Measurements from ENCODE around the gene CCDC89. TPM values are rescaled to one million over a fixed set of nuclear protein-coding genes. Genes with fewer than 3 reads are reported as not detected.
A peak's percentile ranks its signal among the peaks of the same experiment; 100 is the strongest.

Gene CCDC89
- total RNA-seq, 1 experiment from 2014 or later = 0.26 TPM

GRCh38 chr11:85666687-85667086 lies 19.3 kb downstream of the CCDC89 start:
- intact Hi-C loops (cut with micrococcal nuclease; ENCODE audit: unreplicated experiment) = no loop called here
- Mint-ChIP-seq H3K27ac (ENCODE audit: unreplicated experiment) (no peak overlapping the region), H3K9me3 (ENCODE audit: low read depth, unreplicated experiment) (no peaks in the 10 kb centered on the region), H3K36me3 (ENCODE audit: insufficient read depth, unreplicated experiment) (peaks cover 36% of the 10 kb centered on the region), H3K4me1 (ENCODE audit: low read depth, unreplicated experiment) (no peaks in the 10 kb centered on the region), H3K27me3 (ENCODE audit: unreplicated experiment) (no peaks in the 10 kb centered on the region), H3K4me3 (ENCODE audit: low read depth, unreplicated experiment) (no peak overlapping the region)
- no peak for DNase-seq
- no TSS peak for BruUV-seq (replicated peaks)
- CTCF ChIA-PET = no interaction called here
- no peak for TF ChIP-seq CTCF (IDR thresholded peaks at IDR 0.05; ENCODE audit: unreplicated experiment)

GRCh38 chr11:85665733-85666132 lies 20.3 kb downstream of the CCDC89 start:
- H3K36me3 Mint-ChIP-seq (ENCODE audit: insufficient read depth, unreplicated experiment) = peaks cover 44% of the 10 kb centered on the region
- peak overlapping the region; percentile 76 for H3K27ac Mint-ChIP-seq (ENCODE audit: unreplicated experiment)
- H3K4me3 Mint-ChIP-seq (ENCODE audit: low read depth, unreplicated experiment) = no peak overlapping the region
- TF ChIP-seq CTCF (IDR thresholded peaks at IDR 0.05; ENCODE audit: unreplicated experiment) = no peak
- no peak for DNase-seq
- no TSS peak for BruUV-seq (replicated peaks)
- intact Hi-C loops (cut with micrococcal nuclease; ENCODE audit: unreplicated experiment) = loop anchor here (1.0 kb wide), 1 partner anchor 189 kb away; no protein-coding TSS in a partner anchor
- no peaks in the 10 kb centered on the region for H3K27me3 Mint-ChIP-seq (ENCODE audit: unreplicated experiment)
- CTCF ChIA-PET = no interaction called here
- no peaks in the 10 kb centered on the region for H3K4me1 Mint-ChIP-seq (ENCODE audit: low read depth, unreplicated experiment)
- no peaks in the 10 kb centered on the region for H3K9me3 Mint-ChIP-seq (ENCODE audit: low read depth, unreplicated experiment)

- BruUV-seq (replicated peaks) = no TSS peak
- intact Hi-C loops (cut with micrococcal nuclease; ENCODE audit: unreplicated experiment) = loop anchor here (1.0 to 5.0 kb wide), 2 partner anchors 68 to 189 kb away; no protein-coding TSS in a partner anchor
- DNase-seq = peak; percentile 91
- H3K9me3 Mint-ChIP-seq (ENCODE audit: low read depth, unreplicated experiment) = no peaks in the 10 kb centered on the region
- no peaks in the 10 kb centered on the region for H3K27me3 Mint-ChIP-seq (ENCODE audit: unreplicated experiment)
- CTCF ChIA-PET = interaction anchor here (0.6 kb wide), 1 partner anchor 142 kb away, joined by 4 read pairs; no protein-coding TSS in a partner anchor
- H3K27ac Mint-ChIP-seq (ENCODE audit: unreplicated experiment) = peak within 1 kb of the TSS; percentile 76
- peaks cover 53% of the 10 kb centered on the region for H3K36me3 Mint-ChIP-seq (ENCODE audit: insufficient read depth, unreplicated experiment)
- TF ChIP-seq CTCF (IDR thresholded peaks at IDR 0.05; ENCODE audit: unreplicated experiment) = no peak
- peak within 1 kb of the TSS; percentile 87 for H3K4me3 Mint-ChIP-seq (ENCODE audit: low read depth, unreplicated experiment)
- H3K4me1 Mint-ChIP-seq (ENCODE audit: low read depth, unreplicated experiment) = no peaks in the 10 kb centered on the region
Measured at GRCh38 chr11:85664615-85665481, 21.1 kb downstream of the CCDC89 start, which contains the start of gene CREBZF. Gene CREBZF, minus strand, starts transcription at chr11:85665129. Its CDS starts 254 bp downstream, at chr11:85664875.

GRCh38 chr11:85663753-85664614 lies 22.0 kb downstream of the CCDC89 start:
- Mint-ChIP-seq H3K36me3 (ENCODE audit: insufficient read depth, unreplicated experiment) (peaks cover 58% of the 10 kb centered on the region), H3K4me1 (ENCODE audit: low read depth, unreplicated experiment) (no peaks in the 10 kb centered on the region), H3K4me3 (ENCODE audit: low read depth, unreplicated experiment) (peak overlapping the region; percentile 87), H3K9me3 (ENCODE audit: low read depth, unreplicated experiment) (no peaks in the 10 kb centered on the region), H3K27me3 (ENCODE audit: unreplicated experiment) (no peaks in the 10 kb centered on the region), H3K27ac (ENCODE audit: unreplicated experiment) (peak overlapping the region; percentile 76)
- no peak for TF ChIP-seq CTCF (IDR thresholded peaks at IDR 0.05; ENCODE audit: unreplicated experiment)
- DNase-seq = peak; percentile 76
- CTCF ChIA-PET = interaction anchor here (0.6 kb wide), 1 partner anchor 141 kb away, joined by 4 read pairs; no protein-coding TSS in a partner anchor
- no TSS peak for BruUV-seq (replicated peaks)
- intact Hi-C loops (cut with micrococcal nuclease; ENCODE audit: unreplicated experiment) = loop anchor here (5.0 kb wide), 1 partner anchor 67 kb away; no protein-coding TSS in a partner anchor

Measured in Calu3 (cell line).